GM21447 (cell line): ENCODE measurements around the gene WNT7A.

Source experiments
- ATAC-seq: cut with Tn5 transposase; IDR thresholded peaks from one replicate; pipeline ENCODE4 v1.9.1; 2021; ENCODE audit not compliant: unreplicated experiment

WNT7A gene

GRCh38 chr3:13885704-13886010 lies 5.8 kb upstream of the WNT7A start:
- no peak for ATAC-seq

- ATAC-seq: no peak
Observed at GRCh38 chr3:13884851-13885703, 5.2 kb upstream of the WNT7A start.

DNA sequence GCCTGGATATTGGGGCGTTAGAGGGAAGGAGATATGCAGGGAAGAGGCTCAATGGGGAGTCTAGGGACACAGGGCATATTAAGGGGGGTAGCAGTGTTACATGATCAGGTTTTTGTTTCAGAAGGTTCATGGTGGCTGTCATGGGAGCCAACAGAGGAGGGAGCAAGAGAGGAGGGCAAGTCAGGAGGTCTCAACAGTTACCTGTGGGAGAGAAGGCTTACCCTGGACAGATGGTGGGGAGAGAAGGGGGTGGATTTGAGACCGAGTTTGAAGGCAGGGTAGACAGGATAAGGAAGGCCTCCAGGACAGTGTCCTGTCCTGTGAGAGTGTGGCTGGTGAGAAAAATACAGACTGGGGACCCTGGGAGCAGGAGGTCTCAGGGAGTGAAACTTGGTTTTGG lies 3.8 kb upstream of the WNT7A start:
- ATAC-seq: no peak

GRCh38 chr3:13882876-13883275 lies 3.0 kb upstream of the WNT7A start:
- ATAC-seq: no peak

DNA sequence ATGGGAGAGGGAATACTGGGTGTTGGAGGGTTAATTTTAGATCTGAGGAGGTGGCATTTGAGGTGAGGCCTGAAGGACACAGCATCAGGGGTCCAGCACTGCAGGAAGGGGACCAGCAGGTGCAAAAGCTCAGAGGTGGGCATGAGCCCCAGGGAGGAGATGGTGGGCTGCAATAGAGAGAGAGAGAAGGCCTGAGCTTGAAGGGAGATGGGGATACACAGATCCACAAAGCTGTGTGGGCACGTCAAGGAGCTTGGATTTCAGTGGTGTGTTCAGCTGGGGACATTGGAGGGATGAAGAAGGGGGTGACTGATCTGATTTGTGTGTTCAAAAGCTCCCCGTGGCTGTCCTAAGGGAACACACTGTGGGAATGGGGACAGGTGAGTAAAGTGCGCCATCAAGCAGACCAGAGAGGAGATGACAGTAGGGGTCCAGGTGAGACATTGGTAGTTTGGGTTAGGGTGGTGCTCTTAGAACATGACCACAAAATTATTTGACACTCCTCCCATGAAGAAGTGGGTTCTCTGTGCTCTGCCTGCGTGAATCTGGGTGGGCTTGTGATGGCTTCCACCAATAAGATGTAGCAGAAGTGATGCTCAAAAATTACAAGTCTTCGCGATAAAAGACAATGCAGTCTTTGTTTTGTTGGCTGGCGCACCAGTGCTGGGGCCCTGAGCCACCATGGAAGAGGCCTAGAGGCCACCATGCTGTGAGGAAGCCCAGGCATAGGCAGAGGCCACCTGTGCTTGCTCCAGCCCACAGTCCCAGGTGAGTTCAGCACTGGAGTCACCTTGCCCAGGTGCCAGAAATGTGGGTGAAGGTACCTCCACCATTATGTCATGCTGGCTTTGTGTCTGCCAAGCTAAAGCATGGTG lies 1.9 kb upstream of the WNT7A start:
- no peak for ATAC-seq

DNA sequence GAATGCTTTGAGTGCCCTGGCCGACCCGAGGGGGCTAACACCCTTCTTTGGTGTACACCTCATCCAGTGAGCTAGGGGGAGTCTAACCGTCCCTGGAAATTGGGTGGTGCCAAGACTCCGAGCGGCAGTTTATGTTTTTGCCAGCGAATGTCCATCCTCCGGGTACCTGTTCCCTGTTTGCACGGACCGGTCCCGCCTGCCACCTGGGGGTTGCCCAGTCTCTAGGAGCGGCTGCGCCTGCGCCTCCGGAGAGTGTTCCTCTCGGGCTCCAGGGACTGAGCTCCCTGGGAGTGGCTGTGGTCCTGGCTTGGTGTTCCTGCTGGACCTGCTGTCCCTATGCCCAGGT lies 913 bp upstream of the WNT7A start:
- no peak for ATAC-seq

DNA sequence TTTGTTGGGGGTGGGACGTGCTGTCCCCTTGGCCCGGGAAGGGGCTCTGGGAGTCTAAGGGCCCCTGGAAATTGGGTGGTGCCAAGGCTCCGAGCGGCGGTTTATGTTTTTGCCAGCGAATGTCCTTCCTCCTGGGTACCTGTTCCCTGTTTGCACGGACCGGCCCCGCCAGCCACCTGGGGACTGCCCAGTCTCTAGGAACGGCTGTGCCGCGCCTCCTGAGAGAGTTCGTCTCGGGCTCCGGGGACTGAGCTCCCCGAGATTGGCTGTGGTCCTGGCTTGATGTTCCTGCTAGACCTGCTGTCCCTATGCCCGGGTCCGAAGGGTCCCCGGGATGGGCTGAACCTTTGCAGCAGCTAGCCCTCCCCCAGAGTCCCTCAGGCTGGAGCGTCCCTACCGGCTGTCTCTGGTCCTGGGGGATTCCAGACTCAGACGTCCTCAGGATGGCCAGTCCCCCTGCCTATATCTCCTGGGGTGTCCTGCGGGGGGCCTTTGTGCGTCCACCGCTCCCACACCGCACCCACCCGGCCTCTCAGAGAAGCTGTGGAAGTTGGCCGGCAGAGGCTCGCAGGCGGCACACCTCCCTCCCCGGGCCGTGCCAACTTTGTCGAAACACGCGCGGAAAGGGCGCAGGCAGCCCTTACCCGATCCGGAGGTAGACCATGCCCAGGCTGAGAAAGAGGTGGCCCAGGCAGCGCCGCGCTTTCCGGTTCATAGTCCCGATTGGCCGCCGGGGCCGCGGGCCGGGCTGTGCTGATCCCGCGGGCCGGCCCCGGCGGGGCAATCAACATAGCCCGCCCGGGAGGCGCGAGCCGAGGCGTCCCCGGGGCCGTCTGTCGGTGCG lies 547 bp downstream of the WNT7A start:
- no peak for ATAC-seq

- ATAC-seq: no peak
Observed at GRCh38 chr3:13878281-13879101, 1.4 kb downstream of the WNT7A start.

- ATAC-seq: no peak
Observed at GRCh38 chr3:13877911-13878280, 2.0 kb downstream of the WNT7A start.

GRCh38 chr3:13876451-13877100 lies 3.3 kb downstream of the WNT7A start:
- no peak for ATAC-seq

DNA sequence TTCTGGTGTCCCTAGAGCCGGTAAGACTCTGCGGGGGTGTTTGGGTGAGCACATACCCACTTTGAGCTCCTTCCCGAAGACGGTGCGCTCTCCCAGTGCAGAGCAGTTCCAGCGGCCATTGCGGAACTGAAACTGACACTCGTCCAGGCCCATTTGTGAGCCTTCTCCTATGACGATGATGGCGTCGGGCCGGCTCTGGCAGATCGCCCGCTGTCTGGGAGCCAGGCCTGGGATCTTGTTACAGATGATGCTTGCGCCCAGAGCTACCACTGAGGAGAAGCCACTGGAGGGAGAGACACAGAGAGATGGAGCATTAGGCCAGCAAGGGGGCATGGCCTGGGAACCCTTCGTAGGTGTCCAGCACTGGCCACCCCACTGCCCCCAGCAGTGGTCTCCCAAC lies 5.0 kb downstream of the WNT7A start:
- ATAC-seq: no peak

GRCh38 chr3:13873818-13874217 lies 6.1 kb downstream of the WNT7A start:
- ATAC-seq: no peak

GRCh38 chr3:13872451-13872850 lies 7.4 kb downstream of the WNT7A start:
- ATAC-seq: no peak

- ATAC-seq: no peak
Observed at GRCh38 chr3:13871791-13872190, 8.1 kb downstream of the WNT7A start.

- no peak for ATAC-seq
Observed at GRCh38 chr3:13870902-13871301, 9.0 kb downstream of the WNT7A start.

GRCh38 chr3:13869761-13870343 lies 10.0 kb downstream of the WNT7A start:
- no peak for ATAC-seq

DNA sequence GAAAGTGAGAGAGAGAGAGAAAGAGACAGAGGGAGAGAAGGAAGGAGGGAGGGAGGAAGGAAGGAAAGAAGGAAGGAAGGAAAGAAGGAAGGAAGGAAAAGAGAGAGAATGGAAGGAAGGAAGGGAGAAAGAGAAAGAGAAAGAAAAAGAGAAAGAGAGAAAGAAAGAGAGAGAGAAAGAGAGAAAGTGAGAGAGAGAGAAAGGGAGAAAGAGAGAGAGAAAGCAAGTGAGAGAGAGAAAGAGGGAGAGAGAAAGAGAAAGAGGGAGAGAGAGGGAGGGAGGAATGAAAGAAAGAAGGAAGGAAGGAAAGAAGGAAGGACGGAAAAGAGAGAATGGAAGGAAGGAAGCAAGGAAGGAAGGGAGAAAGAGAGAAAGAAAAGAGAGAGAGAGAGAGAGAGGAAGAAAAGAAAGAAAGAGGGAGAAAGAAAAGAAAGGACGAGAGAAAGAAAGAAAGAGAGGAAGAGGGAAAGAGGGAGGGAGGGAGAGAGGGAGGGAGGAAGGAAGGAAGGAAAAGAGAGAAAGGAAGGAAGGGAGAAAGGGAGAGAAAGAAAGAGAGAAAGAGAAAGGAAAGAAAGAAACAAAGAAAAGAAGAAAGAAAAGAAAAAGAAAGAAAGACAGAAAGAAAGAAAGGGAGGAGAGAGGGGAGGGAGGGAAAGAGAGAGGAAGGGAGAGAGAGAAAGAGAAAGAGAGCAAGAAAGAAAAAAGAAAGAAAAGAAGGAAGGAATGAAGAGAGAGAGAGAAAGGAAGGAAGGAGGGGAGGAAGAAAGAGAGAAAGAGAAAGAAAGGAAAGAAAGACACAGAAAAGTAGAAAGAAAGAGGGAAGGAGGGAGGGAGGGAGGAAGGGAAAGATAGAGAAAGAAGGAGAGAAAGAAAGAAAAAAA lies 10.8 kb downstream of the WNT7A start:
- ATAC-seq: no peak

DNA sequence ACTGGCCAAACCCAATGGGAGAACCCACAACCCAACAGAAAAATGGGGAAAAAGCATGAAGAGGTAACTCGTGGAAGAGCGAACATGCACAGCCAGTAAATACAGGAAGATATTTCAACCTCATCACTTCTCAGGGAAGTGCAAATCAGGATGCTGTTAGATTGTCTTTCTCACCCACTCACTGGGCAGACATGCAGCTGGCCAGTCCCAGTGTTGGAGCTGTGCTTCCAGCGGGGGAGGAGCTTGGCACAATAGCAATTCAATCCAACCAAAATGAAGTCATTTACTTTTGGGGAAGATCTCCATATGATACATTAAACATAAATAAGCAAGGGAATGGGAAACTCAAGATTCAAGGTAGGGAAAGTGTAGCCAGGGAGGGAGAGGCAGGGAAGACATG lies 12.1 kb downstream of the WNT7A start:
- ATAC-seq: no peak
